ENCODE measurements around the gene C14orf119. TPM values are rescaled to one million over a fixed set of nuclear protein-coding genes. Genes with fewer than 3 reads are reported as not detected.

The C14orf119 gene
- total RNA-seq, 1 experiment from 2014 or later = 65.1 TPM

DNA sequence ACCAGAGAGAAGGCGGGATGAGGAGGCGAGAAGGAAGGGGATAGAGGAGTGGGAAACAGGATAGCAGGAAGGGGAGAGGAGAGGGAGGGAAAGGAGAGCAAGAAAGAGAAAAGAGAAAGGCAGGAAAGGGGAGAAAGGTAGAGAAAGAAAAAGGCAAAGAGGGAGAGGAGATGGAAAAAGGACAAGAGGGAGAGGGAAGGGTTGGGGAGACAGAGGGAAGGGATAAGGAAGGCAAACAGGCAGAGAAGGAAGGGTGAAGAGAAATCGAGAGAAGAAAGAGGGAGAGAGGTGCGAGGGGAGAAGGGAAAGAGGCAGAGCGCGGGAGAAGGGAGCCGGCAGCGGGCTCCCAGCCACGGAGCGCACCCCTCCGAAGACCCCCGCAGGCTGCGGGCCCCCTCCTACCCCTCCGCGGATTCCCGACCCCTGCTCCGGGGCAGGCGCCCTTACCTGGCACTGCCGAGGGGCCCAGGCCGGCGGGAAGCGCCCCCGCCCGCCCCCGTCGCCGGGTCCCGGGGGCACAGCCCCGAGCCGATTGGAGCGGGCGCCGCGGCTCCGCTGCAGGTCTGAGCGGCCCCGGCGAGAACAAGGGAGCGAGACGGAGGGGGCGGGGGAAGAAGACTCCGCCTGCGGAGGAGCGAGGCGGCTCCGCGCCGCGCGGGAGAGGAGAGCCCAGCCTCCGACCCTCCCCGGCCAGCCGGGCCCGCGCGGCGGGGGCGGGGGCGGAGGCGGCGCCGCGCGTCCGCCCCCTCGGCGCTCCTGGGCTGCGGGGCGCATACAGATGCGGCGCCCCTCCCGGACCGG lies 38.1 kb upstream of the C14orf119 start, which contains the start of gene CDH24:
TSS of gene CDH24 (minus strand) at position 565 of the 801 bp plus-strand sequence. CDS start 1,787 bp downstream, outside the sequence.
- Histone ChIP-seq H2AK5ac (ENCODE audit: insufficient read length, low read length) (no peak within 1 kb of the TSS), H3K4me1 (ENCODE audit: insufficient read depth, low read length) (no peaks in the 10 kb centered on the region; the same call in 1 of the 2 replicates), H3K4ac (ENCODE audit: low read depth, low read length) (no peak within 1 kb of the TSS), H2BK15ac (ENCODE audit: low read depth, low read length) (no peak within 1 kb of the TSS), H4K8ac (replicated peaks; ENCODE audit: insufficient read length, low read depth, low read length) (no peak within 1 kb of the TSS), H2BK120ac (ENCODE audit: low read depth, low read length, poor library complexity, severe bottlenecking) (no peak within 1 kb of the TSS), H4K91ac (ENCODE audit: insufficient read length, low read depth, low read length) (no peak within 1 kb of the TSS), H2BK12ac (ENCODE audit: insufficient read length, low read depth, low read length) (no peak within 1 kb of the TSS), H4K20me1 (ENCODE audit: control insufficient read depth, insufficient read depth, insufficient read length) (no peaks in the 10 kb centered on the region), H3K56ac (ENCODE audit: insufficient read length, low read depth, low read length) (no peak within 1 kb of the TSS), H2BK5ac (ENCODE audit: insufficient read length, low read length) (no peak within 1 kb of the TSS), H3K18ac (ENCODE audit: insufficient read length, low read depth, low read length) (peak within 1 kb of the TSS; percentile 51), H3K4me2 (ENCODE audit: insufficient read depth, insufficient read length, low read length) (peak within 1 kb of the TSS; percentile 96), H2BK20ac (ENCODE audit: low read depth, low read length, poor library complexity, severe bottlenecking) (no peak within 1 kb of the TSS), H3K79me1 (ENCODE audit: insufficient read depth, low read depth, low read length, poor library complexity, severe bottlenecking) (no peaks in the 10 kb centered on the region), H3K27ac (ENCODE audit: insufficient read length, low read depth, low read length) (no peak within 1 kb of the TSS), H4K5ac (ENCODE audit: insufficient read length, low read depth, low read length) (no peak within 1 kb of the TSS), H3K27me3 (ENCODE audit: insufficient read depth, low read length) (no peaks in the 10 kb centered on the region), H3T11ph (ENCODE audit: low read length) (no peak within 1 kb of the TSS), H3K23ac (ENCODE audit: insufficient read length, low read depth, low read length) (no peak within 1 kb of the TSS), H2AFZ (ENCODE audit: low read length) (no peak within 1 kb of the TSS), H3K79me2 (ENCODE audit: insufficient read depth, low read length) (no peaks in the 10 kb centered on the region), H3K9me3 (ENCODE audit: control insufficient read depth, low read depth, low read length) (no peaks in the 10 kb centered on the region), H3K9ac (ENCODE audit: extremely low read depth, insufficient read length, low read length) (peak within 1 kb of the TSS; percentile 53), H3K14ac (ENCODE audit: insufficient read depth, low read length) (peak within 1 kb of the TSS; percentile 71), H3K23me2 (ENCODE audit: insufficient read length, low read depth, low read length, poor library complexity, severe bottlenecking) (peaks cover 15% of the 10 kb centered on the region)
- Mint-ChIP-seq H3K36me3 (ENCODE audit: insufficient read depth in 1 of 3, low read depth in 3 of 3) (peaks cover 17 to 55% (median 48%) of the 10 kb centered on the region in 3 experiments), H3K9me3 (no peaks in the 10 kb centered on the region), H3K27ac (peak within 1 kb of the TSS; percentile 85 to 96 (median 93); a peak in 5 of 7 replicates), H3K4me1 (peaks cover 17 to 19% of the 10 kb centered on the region in 2 experiments), H3K27me3 (ENCODE audit: low read depth) (peaks cover 9% of the 10 kb centered on the region), H3K4me3 (peak within 1 kb of the TSS; percentile 85 to 92)
- WGBS (ENCODE audit: extremely low coverage, insufficient read length, low lambda C conversion rate) = no CpG with 5 or more reads among the region's 73 CpGs
- DNase-seq = peak; percentile 65
- TF ChIP-seq, protein P1, sequence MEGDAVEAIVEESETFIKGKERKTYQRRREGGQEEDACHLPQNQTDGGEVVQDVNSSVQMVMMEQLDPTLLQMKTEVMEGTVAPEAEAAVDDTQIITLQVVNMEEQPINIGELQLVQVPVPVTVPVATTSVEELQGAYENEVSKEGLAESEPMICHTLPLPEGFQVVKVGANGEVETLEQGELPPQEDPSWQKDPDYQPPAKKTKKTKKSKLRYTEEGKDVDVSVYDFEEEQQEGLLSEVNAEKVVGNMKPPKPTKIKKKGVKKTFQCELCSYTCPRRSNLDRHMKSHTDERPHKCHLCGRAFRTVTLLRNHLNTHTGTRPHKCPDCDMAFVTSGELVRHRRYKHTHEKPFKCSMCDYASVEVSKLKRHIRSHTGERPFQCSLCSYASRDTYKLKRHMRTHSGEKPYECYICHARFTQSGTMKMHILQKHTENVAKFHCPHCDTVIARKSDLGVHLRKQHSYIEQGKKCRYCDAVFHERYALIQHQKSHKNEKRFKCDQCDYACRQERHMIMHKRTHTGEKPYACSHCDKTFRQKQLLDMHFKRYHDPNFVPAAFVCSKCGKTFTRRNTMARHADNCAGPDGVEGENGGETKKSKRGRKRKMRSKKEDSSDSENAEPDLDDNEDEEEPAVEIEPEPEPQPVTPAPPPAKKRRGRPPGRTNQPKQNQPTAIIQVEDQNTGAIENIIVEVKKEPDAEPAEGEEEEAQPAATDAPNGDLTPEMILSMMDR (conservative IDR thresholded peaks at IDR 0.05) = no peak

Data from H9 (cell line).